ENCODE data around the gene SAMMSON.

The SAMMSON gene

GRCh38 chr3:69999140-70000027 is at the start of gene SAMMSON:
SAMMSON (plus strand) TSS chr3:69999733.
- DNase-seq: no peak

- no peak for DNase-seq
Observed at GRCh38 chr3:69951616-69952015, 47.9 kb upstream of the SAMMSON start.

GRCh38 chr3:69959581-69959980 is 40.0 kb upstream of the SAMMSON start:
- DNase-seq: no peak

GRCh38 chr3:69961706-69962439 is 37.7 kb upstream of the SAMMSON start:
- DNase-seq: no peak

- DNase-seq: no peak
Observed at GRCh38 chr3:69963643-69964042, 35.9 kb upstream of the SAMMSON start.

- DNase-seq: no peak
Observed at GRCh38 chr3:69967156-69967555, 32.4 kb upstream of the SAMMSON start.

GRCh38 chr3:69970827-69971226 is 28.7 kb upstream of the SAMMSON start:
- no peak for DNase-seq

- no peak for DNase-seq
Observed at GRCh38 chr3:69972672-69973071, 26.9 kb upstream of the SAMMSON start.

GRCh38 chr3:69976021-69976420 is 23.5 kb upstream of the SAMMSON start:
- DNase-seq: no peak

GRCh38 chr3:69983546-69984265 is 15.8 kb upstream of the SAMMSON start:
- DNase-seq: no peak

GRCh38 chr3:69985266-69985665 is 14.3 kb upstream of the SAMMSON start:
- no peak for DNase-seq

GRCh38 chr3:69986419-69986818 is 13.1 kb upstream of the SAMMSON start:
- DNase-seq: no peak

- DNase-seq: no peak
Observed at GRCh38 chr3:69987833-69988232, 11.7 kb upstream of the SAMMSON start.

- no peak for DNase-seq
Observed at GRCh38 chr3:69993757-69994156, 5.8 kb upstream of the SAMMSON start.

- DNase-seq: no peak
Observed at GRCh38 chr3:69994919-69995318, 4.6 kb upstream of the SAMMSON start.

GRCh38 chr3:69997631-69998307 is 1.8 kb upstream of the SAMMSON start:
- DNase-seq: no peak

- no peak for DNase-seq
Observed at GRCh38 chr3:69998759-69999139, 784 bp upstream of the SAMMSON start.

- DNase-seq: no peak
Observed at GRCh38 chr3:70000028-70000410, 486 bp downstream of the SAMMSON start.

- DNase-seq: no peak
Observed at GRCh38 chr3:70000563-70001081, 1.1 kb downstream of the SAMMSON start.

GRCh38 chr3:70003119-70003518 is 3.6 kb downstream of the SAMMSON start:
- DNase-seq: no peak

GRCh38 chr3:70006089-70006488 is 6.6 kb downstream of the SAMMSON start:
- DNase-seq: no peak

- no peak for DNase-seq
Observed at GRCh38 chr3:70010346-70010745, 10.8 kb downstream of the SAMMSON start.

- DNase-seq: no peak
Observed at GRCh38 chr3:70011582-70011981, 12.0 kb downstream of the SAMMSON start.
